NCI-H510A treated with DMSO at 0.1 percent for 48 hours (cell line): ENCODE measurements around the gene PRKN.

Experiments
- DNase-seq: peaks from one replicate; lab custom pipeline; 2025; lab: John Stamatoyannopoulos, UW

The PRKN gene

DNA sequence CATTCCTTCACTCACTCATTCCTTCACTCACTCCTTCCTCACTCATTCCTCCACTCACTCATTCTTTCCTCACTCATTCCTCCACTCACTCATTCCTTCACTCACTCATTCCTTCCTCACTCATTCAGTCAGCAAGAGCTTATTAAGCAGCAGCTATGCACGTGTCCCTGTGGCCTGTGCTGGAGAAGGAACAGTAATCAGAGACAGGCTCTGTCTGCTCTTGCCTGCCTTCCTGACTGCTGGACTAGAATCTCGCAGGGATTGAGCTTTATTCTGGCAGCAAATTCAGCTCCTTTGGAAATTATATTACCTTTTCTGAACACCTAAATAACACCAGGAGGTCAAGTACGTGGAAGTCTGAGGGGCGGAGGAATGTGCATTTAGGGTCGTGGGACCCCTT, 1314.8 kb downstream of the PRKN start:
- DNase-seq = no peak

DNA sequence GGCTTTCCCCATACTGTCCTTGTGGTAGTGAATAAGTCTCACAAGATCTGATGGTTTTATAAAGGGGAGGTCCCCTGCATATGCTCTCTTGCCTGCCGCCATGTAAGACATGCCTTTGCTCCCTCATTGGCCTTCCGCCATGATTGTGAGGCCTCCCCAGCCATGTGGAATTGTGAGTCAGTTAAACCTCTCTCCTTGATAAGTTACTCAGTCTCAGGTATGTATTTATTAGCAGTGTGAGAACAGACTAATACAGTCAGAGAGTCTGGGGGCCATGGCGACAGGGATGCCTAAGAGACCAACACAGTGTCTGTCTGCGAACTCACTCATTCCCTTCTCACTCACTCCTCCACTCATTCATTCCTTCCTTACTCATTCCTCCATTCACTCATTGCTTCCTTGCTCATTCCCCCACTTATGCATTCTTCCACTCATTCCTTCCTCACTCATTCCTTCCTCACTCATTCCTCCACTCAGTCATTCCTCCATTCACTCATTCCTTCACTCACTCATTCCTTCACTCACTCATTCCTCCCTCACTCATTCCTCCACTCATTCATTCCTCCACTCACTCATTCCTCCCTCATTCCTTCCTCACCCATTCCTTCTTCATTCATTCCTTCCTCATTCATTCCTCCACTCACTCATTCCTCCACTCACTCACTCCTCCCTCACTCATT, 1316.2 kb downstream of the PRKN start:
- DNase-seq = no peak

DNA sequence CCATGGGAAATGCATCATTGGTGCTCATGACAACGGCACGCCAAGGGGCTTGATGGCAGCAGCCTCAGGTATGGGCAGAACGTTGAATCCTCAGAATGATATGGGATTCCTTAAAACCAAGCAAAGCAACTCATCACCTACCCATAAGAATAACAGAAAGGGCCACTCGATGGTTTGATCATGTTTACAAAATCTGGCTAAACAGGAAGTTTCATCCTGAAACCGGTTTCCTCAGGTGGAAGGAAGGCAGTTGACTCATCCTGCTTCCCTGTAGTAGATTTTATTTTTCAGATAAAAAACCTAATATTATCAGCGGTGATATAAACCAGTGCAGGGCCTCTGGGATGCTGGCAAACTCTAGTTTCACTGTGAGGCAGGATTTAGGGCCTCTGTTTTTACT, 1316.8 kb downstream of the PRKN start:
- no peak for DNase-seq

DNA sequence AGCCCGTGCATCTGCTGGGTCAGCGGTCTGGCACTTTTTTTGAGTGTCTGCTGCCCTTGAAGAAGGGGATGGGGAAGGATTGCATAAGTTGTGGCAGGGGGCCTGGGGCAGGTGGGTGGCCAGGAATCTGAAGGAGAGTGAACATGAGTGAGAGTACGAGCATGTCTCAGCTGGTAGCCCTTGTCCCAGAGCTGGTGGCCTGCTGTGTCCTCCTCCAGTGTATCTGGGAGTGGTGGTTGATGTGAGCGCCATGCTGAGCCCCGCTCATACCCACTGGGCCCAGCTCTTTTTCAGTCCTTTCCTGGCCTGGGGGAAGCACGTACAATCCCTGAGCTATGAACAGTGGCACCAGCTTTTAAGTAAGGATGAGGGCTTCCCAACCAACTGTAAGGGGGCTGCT, 1317.5 kb downstream of the PRKN start:
- no peak for DNase-seq

DNA sequence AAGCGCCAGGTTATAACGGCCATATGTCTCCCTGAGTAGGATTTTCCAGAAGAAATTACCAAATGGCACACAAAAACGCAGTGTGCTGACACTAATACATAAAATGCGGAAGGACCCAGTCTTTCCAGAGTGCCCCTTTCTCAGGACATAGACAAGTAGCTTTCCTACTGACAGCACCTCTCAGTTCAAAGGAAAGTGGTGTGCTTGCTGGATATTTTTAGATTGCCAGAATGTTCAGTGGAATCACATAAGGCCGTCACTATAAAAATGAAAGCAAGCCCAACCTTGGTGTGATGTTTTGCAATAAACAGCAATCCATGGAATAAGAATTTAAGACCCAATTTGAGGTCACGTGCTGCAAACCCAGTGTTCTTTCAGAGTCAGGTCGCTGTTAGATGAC, 1318.2 kb downstream of the PRKN start:
- no peak for DNase-seq

DNA sequence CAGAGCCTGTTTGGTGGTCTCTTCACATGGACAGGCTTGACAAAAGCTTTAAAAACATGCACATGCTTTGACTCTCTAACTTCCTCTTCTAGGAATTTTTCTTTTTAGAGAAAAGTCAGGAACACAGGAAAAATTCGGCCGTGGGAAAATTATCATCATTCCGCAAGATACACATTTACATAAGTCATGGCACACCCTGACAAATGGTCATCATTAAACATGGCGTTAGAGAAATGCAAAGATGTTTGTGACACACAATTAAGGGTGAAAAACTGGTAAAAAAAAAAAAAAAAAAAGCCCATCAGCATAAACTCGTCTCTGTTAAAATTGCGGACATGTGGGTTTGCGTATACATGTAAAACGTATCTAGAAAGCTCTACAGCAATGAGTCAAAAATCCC, 1319.5 kb downstream of the PRKN start:
- DNase-seq = no peak

DNA sequence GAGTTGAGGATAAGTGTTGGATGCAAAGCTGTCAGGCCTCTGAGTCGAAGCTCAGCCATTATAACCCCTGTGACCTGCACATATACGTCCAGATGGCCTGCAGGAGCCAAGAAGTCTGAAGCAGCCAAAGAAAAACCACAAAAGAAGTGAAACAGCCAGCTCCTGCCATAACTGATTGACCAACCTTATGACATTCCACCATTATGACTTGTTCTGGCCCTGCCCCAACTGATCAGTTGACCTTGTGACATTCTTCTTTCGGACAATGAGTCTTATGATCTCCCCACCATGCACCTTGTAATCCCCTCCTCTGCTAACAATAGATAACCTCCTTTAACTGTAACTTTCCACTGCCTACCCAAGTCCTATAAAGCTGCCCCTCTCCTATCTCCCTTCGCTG, 1320.0 kb downstream of the PRKN start:
- DNase-seq = no peak

DNA sequence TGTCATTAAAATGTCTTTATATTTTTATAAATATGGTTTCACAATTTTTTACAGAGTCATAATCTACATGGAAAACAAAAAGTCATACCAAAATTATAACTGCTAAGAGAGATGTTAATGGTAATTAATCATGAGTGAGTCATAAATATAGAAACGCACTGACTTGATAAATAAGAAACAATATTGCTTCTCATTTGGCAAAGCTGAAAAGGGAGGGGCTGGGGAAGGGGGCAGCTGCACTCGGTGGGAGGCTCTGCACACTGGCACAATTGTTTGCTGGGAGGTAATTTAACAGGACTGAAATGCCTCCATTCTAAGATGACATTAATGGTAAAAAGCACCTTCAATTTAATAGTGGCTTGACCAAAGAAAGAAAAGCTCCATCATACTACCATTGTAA, 1320.5 kb downstream of the PRKN start:
- DNase-seq = no peak

DNA sequence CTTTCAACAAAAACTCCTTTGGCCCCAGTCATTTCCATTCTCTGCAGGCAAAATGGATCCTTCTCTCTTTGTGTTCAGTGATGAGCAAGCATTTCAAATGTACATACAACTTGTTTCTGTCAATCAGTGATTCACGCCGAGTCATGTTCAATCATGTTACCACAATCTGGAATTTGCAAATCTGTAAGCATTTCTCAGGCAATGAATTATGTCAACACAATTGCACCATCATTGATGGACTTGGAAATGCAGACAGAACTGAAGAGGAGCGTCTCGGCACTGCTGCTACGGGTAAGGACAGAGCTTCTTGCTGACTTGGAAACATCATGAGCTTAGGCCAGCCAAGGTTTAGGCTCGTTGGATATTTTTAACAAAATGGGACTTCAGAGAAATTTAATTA, 1320.9 kb downstream of the PRKN start:
- DNase-seq = no peak

DNA sequence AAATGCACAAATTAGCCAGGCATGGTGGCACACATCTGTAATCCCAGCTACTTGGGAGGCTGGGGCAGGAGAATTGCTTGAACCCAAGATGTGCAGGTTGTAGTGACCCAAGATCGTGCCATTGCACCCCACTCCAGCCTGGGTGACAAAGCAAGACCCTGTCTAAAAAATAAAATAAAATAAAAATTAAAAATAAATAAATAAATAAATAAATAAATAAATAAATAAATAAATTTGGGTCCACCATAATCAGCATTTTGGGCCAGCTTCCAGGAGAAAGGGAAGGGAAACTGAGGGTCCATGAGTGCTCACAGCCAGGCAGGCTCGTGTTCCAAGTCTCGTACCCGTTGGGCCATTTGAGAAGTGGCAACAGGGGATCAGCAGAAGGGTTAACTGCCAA, 1322.1 kb downstream of the PRKN start:
- DNase-seq = no peak

DNA sequence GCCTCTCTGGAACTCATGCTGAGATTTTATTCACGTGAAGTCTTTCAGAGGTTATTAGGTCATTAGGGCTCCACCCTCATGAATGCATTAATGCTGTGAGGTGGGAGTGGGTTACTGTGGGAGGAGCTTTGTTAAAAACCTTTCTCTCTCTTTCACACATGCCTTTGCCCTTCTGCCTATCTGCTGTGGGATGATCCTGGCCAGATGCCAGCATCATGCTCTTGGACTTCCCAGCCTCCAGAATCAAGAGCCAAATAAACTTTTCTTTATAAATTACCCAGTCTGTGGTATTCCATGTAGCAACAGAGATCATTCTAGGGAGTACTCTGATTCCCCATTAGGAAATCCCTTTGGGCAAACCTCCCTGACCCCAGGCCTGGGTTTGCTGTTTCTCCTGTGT, 1323.8 kb downstream of the PRKN start:
- DNase-seq = no peak

DNA sequence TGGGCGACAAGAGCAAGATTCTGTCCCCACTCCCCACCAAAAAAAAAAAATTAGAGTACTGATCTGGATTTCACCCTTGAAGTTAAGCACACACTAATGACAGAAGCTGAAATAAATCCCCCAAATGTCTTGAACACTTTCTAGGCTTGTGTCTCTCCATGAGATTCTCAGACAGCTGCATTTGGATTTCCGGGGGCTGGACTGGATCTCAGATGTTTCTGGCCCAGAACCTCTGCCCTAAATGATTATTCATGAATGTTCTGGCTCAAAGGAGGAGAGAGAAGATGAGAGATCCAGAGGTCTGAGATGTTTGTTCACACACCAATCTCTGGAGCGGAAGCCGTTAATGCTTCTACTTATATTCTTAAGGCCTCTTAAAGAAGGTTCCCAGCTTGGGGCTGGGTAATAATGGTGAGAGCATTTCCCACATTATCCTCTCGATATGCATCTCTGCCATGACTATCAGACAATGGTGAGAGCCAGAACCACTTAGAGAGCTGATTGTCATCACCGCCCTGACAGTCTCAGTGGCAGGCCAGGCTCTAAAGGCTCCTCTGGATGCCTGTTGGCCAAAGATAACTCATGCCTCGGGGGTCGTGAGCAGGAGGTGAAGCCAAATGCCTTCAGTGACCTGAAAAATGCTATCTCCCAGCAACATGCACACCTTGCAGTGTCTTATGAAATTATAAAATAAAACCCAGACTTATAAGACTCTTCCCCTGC, 1325.8 kb downstream of the PRKN start:
- no peak for DNase-seq

DNA sequence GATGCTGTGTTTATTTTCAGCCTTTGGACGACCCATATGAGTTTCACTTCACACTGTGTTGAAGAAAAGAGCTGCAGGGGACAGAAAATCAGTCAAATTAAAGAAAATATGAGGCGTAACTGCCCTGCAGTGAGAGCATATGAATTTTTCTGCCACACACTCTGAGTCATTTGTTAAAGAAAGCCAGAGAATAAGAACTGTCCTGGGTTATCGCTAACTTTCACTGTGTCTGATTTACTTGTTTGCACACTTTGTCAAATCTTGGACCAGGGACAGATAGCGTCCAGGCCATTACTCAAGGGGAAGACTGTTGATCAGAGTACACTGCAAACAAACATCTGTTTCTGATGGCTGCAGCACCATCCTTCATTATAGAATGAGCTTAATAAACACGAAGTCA, 1326.9 kb downstream of the PRKN start:
- no peak for DNase-seq

DNA sequence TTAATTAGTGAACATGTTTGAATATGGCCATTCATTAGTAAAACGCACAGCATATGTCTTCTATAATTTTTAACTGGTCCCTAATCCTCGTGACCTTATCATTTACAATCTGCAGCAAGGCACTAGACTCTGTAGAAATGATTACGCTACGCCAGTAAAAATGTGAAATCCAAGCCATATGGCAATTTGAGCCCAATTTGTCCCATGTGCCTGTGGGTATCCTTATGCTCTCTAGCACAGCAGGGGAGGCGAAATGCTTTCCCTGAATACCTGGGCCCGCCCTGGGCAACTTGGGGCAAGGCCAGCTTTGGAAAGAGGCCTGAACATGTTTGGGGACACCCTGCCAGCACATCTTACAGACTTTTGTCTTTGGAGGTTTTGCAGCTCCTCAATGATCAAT, 1331.0 kb downstream of the PRKN start:
- no peak for DNase-seq

DNA sequence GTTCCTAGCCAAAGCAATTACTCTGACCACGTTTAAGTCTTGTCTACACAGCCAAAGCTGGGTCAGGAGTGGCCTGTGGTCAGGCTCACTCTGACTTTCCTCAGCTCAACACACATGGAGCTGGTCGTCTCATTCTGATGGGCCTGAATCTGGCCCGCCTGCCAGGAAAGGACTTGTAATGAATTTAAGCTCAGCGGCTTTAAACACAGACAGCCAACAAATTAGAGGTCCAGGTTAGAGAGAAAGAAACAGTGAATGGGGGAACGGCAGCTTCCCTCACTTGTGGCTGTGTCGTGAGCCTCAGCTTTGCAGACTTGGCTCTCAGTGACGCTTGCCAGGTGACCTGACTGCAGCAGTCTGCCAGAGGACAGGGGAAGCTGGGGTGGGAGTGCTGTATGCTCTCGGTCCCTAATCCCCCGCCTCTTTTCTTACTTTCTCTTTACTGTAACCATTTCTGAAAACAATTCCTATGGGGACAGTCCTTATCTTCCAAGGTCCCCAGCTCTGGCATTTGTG, 1331.8 kb downstream of the PRKN start:
- DNase-seq = no peak

DNA sequence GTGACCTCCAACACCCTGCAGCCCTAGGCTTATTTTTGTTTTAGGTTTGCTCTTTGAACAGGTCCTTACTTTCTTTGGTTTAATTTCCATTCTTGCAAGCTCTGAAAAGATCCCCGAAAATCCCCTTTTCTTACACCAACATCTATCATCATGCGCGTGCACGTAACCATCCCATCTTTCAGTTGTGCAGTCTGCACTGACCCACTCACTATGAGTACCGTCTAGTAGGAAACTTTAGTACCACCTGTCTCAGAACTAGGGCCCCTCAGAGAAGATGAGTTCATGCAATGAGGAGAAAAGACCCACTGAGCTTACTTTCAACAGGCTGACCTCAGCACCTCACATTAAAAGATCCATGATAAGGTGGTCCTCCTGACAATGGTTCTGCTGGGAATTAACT, 1333.1 kb downstream of the PRKN start:
- DNase-seq = no peak

DNA sequence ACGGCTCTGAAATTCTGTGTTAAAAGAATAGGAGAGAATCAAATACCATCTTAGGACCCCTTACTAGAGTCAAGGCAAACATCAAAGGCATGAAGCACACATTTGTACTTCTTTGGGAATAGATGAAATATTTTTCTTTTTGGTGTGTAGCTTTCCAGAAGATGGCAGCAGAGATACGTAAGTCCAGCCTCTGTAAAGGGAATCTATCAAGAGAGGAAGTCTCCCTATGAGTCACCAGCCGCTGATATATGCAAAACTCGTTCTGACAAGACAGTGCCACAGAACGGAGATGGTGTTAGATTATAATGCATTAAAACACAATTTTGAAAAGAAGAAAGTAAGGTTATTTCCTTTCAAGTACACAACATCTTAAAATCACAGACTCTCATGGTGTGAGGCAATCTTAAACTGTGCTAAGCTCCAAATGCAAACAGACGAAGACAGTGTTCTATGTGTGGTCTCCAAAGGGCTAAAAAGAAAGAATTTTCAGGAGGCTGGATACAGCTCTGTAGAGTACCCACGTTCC, 1333.7 kb downstream of the PRKN start:
- DNase-seq = peak; percentile 60

DNA sequence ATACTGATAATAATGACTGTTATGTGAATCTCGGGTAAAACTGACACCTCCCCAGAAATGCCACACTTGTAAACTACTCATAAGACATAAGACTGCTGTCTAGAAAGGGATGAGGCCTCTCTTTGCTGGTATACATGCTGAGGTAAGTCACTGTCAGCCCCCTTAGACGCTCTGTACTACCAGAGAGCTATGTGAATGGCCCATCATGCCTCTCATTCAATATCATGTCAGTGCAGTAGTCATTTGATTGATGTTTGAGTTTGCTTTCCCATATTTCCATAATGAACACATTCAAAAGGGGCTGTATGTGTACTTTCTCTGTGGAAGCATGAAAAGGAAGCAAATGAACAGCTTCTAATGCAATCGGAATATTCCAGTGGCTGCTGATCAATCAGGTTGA, 1334.3 kb downstream of the PRKN start:
- DNase-seq = no peak

DNA sequence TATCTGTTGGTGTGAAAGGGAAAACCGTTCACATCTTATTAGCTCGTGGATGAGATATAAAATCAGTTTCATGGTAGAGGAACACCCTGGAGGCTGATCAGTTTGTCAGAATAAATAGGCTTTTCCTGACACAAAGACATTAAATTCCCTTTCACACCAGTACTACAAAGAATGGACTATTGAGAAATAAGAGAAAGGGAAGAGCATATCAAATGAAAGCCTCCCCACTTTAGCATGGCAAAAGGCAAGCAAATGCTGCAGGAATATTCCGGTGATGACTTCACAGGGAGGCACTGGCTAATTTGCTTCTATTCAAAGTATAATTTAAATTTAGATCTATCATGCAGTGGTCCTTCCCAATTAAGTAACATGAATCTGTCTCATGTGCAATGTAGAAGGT, 1337.8 kb downstream of the PRKN start:
- DNase-seq = no peak

DNA sequence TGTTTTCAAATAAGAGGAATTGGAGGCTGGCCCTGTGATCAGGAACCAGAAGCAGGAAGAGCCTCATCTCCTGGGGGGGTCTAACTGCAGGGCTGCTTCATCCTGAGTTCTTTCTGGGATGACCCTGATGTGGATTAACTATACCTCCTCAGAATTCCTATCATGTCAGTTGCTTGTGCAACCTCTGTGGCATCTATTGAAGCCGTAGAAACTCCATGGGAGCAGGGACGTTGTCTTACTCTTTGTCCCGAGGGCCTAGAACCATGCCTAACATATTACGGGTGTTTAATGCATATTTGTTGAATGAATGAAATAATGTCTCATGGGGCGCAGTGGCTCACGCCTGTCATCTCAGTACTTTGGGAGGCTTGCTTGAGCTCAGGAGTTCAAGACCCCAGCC, 1343.6 kb downstream of the PRKN start:
- DNase-seq = no peak

DNA sequence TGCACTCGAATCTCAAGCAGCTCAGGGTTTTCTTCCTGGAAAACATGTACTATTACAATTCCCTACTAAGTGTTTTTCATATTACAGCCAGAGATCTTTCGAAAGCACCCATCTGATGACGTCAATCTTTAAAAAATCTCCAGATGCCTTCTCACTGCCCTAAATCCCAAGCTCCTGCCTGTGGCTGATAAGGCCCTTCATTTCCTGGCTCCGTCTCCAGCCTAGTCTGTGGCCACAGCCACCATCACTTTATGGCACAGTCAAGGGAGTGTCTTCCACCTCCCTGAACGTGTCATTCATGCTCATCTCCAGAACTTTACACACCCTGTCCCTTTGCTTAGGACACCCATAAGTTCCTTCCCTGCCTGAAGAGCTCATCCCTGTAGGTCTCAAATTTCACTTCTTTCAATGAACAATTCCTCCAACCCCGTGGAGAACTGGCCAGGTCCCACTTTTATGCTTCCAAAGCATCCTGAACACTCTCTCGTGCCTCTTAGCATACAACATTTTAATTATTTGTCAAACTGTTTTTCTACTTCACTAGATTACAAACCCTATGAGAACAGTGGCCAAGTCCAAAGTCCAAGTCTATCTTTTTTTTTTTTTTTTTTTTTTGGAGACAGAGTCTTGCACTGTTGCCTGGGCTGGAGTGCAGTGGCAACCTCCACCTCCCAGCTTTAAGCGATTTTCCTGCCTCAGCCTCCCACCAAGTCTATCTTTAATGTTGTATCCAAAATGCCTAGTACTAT, 1347.6 kb downstream of the PRKN start:
- no peak for DNase-seq

DNA sequence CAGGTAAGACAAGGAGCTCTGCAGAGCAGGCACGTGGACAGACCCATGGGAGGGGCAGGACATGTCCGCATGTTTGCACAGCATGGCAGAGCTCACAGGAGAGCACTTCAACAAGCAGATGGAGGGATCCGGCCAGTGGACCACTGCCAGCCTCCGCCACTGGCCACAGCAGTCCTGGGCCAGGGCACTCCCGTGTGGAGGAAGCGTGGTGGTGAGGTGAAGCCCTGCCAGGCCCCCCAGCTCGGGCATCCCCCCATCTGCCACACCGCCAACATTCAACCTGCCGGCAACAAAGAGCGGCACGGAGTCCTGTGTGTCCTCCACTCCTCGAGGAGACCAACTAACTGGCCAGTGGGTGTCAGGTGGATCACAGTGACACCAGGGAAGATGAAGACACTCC, 1349.5 kb downstream of the PRKN start:
- no peak for DNase-seq

DNA sequence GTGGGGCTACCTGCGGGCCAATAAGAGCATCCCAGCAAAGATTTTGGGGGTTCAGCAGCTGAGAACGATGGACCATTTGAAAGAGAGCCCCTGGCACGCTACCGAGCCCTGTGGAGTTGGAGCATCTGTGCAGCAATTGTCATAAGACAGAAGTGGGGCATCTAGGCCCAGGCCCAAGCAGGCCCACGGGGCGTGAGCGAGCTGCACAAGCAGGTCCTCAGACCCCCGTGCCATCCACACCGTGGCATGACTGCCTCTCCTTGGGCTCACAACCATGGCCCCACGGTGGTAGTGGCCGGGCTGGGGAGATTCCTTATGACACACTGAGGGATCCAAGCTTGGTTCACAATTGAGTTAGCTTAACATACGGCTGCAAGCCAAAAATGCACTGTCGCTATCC, 1350.5 kb downstream of the PRKN start:
- DNase-seq = no peak
